ENCODE data around the gene TCEAL8. TPM values are rescaled to one million over a fixed set of nuclear protein-coding genes. Genes with fewer than 3 reads are reported as not detected.

TCEAL8 gene
- total RNA-seq, 1 donor from 2014 or later, result 69.2 TPM

GRCh38 chrX:103275947-103276567 lies 21.1 kb upstream of the TCEAL8 start:
- FAIRE-seq (no peak), DNase-seq (ENCODE audit: low read depth) (no peak)
- Histone ChIP-seq H3K27me3 (ENCODE audit: control insufficient read depth, insufficient read depth, low read length) (peaks cover 9% of the 10 kb centered on the region), H3K4me3 (ENCODE audit: low read depth, low read length) (no peak overlapping the region), H3K36me3 (ENCODE audit: control insufficient read depth, insufficient read depth, low read length) (no peaks in the 10 kb centered on the region)
- no peak for TF ChIP-seq CTCF (IDR thresholded peaks at IDR 0.05; ENCODE audit: insufficient read depth, low read length, severe bottlenecking)

GRCh38 chrX:103274284-103274683 lies 19.3 kb upstream of the TCEAL8 start:
- no peak for DNase-seq (ENCODE audit: low read depth)
- no peak for TF ChIP-seq CTCF (IDR thresholded peaks at IDR 0.05; ENCODE audit: insufficient read depth, low read length, severe bottlenecking)
- FAIRE-seq, result no peak
- Histone ChIP-seq H3K27me3 (ENCODE audit: control insufficient read depth, insufficient read depth, low read length) (peaks cover 9% of the 10 kb centered on the region), H3K4me3 (ENCODE audit: low read depth, low read length) (no peak overlapping the region), H3K36me3 (ENCODE audit: control insufficient read depth, insufficient read depth, low read length) (no peaks in the 10 kb centered on the region)

GRCh38 chrX:103258275-103258674 lies 3.3 kb upstream of the TCEAL8 start:
- no peak overlapping the region for H3K4me3 ChIP-seq (ENCODE audit: low read depth, low read length)
- no peaks in the 10 kb centered on the region for H3K27me3 ChIP-seq (ENCODE audit: control insufficient read depth, insufficient read depth, low read length)
- DNase-seq (ENCODE audit: low read depth) (no peak), FAIRE-seq (no peak)
- no peaks in the 10 kb centered on the region for H3K36me3 ChIP-seq (ENCODE audit: control insufficient read depth, insufficient read depth, low read length)
- TF ChIP-seq CTCF (IDR thresholded peaks at IDR 0.05; ENCODE audit: insufficient read depth, low read length, severe bottlenecking), result no peak

GRCh38 chrX:103256651-103257050 lies 1.7 kb upstream of the TCEAL8 start:
- no peak for TF ChIP-seq CTCF (IDR thresholded peaks at IDR 0.05; ENCODE audit: insufficient read depth, low read length, severe bottlenecking)

GRCh38 chrX:103254171-103254824 lies 657 bp downstream of the TCEAL8 start:
- FAIRE-seq (no peak), DNase-seq (ENCODE audit: low read depth) (peak; percentile 28)
- no peaks in the 10 kb centered on the region for H3K36me3 ChIP-seq (ENCODE audit: control insufficient read depth, insufficient read depth, low read length)
- H3K27me3 ChIP-seq (ENCODE audit: control insufficient read depth, insufficient read depth, low read length), result no peaks in the 10 kb centered on the region
- TF ChIP-seq CTCF (IDR thresholded peaks at IDR 0.05; ENCODE audit: insufficient read depth, low read length, severe bottlenecking), result no peak
- H3K4me3 ChIP-seq (ENCODE audit: low read depth, low read length), result peak overlapping the region; percentile 59

More at GRCh38 chrX:103256651-103257050, 1.7 kb upstream of the TCEAL8 start:
- H3K4me3 ChIP-seq (ENCODE audit: low read depth, low read length), result no peak overlapping the region
- no peaks in the 10 kb centered on the region for H3K27me3 ChIP-seq (ENCODE audit: control insufficient read depth, insufficient read depth, low read length)
- H3K36me3 ChIP-seq (ENCODE audit: control insufficient read depth, insufficient read depth, low read length), result no peaks in the 10 kb centered on the region
- no peak for DNase-seq (ENCODE audit: low read depth)
- no peak for FAIRE-seq

Measured in bronchial epithelial cell (primary cell).